Type B pancreatic cell (in vitro differentiated cells): ENCODE measurements around the gene CNTNAP2. TPM values are rescaled to one million over a fixed set of nuclear protein-coding genes. Genes with fewer than 3 reads are reported as not detected.
A peak's percentile ranks its signal among the peaks of the same experiment; 100 is the strongest.

Experiments
- DNase-seq: peaks from one replicate; pipeline ENCODE4 v3.0.0; 2021; ENCODE audit warnings: mixed read lengths; ENCODE audit not compliant: unreplicated experiment; ENCODE audit errors: extremely low spot score
- H3K27ac Mint-ChIP-seq: 2 replicates; pipeline ENCODE4 v1.8.0; 2021; ENCODE audit warnings: mild to moderate bottlenecking, mixed read lengths
- H3K27me3 Mint-ChIP-seq: 2 replicates; pipeline ENCODE4 v1.8.0; 2021; ENCODE audit warnings: mixed read lengths
- H3K36me3 Mint-ChIP-seq: 2 replicates; pipeline ENCODE4 v1.8.0; 2021; ENCODE audit warnings: mixed read lengths
- H3K4me1 Mint-ChIP-seq: one replicate; pipeline ENCODE4 v1.8.0; 2021; ENCODE audit warnings: mixed read lengths; ENCODE audit not compliant: unreplicated experiment
- H3K4me3 Mint-ChIP-seq: 2 replicates; pipeline ENCODE4 v1.8.0; 2021; ENCODE audit warnings: mild to moderate bottlenecking, mixed read lengths
- H3K9me3 Mint-ChIP-seq: 2 replicates; pipeline ENCODE4 v1.8.0; 2021; ENCODE audit warnings: mixed read lengths
- total RNA-seq: library from RNA; stranded (reverse); gene quantifications from 2 replicates; pipeline ENCODE4 v1.2.1, GENCODE V29; 2021; ENCODE audit warnings: low replicate concordance
- TF ChIP-seq, protein P1 (sequence below): fragments of 200-600 bp; sonication (generic); conservative IDR thresholded peaks from 2 replicates; pipeline ENCODE4 v1.5.0; 2021; ENCODE audit warnings: antibody characterized with exemption, mild to moderate bottlenecking

The CNTNAP2 gene
- total RNA-seq, 1 donor from 2014 or later: 26.8 TPM

DNA sequence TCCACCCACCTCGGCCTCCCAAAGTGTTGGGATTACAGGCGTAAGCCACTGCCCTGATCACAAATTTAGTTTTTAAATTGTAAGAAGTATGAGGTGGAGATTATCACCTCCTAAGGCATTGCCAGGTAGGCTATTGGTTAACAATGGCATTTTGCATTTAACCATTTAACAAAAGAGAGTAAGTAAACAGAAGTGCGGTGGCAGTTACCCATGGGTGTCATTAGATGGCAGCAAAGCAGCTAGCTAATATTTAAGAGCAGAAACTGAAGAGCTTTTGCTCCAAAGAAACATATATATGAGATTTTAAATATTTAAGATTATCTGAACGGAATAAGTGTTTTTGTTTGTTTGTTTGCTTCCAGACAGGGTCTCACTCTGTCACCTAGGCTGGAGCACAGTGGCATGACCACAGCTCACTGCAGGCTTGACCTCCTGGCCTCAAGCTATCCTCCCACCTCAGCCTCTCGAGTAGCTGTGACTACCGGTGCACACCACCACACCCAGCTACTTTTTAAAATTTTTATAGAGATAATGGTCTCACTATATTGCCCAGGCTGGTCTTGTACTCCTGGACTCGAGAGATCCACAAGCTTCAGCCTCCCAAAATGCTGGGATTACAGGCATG, 2148.4 kb downstream of the CNTNAP2 start:
- no peaks in the 10 kb centered on the region for H3K36me3 Mint-ChIP-seq

DNA sequence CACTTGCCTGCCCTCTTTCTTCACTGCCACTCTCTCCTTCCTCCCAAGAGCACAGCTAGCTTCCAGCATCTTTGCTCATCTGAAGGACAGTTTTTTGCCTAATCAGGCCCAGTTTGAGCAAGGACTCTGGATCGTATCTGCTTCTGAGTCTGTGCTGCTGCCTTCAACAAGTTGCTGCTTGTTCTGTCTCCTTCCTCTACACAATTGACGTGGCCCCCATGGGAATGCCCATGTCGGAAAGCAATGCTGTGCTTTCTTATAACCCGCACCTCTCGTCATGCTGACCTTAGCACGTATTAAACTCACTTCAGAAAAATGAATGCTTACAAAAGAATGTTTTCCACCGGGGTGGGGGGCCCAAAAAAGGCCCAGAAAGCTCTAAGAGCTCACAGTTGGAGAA, 2149.3 kb downstream of the CNTNAP2 start:
- no peak overlapping the region for H3K4me3 Mint-ChIP-seq
- peaks cover 14% of the 10 kb centered on the region for H3K4me1 Mint-ChIP-seq
- no peak for DNase-seq
- H3K27ac Mint-ChIP-seq: no peak overlapping the region
- TF ChIP-seq, protein P1, sequence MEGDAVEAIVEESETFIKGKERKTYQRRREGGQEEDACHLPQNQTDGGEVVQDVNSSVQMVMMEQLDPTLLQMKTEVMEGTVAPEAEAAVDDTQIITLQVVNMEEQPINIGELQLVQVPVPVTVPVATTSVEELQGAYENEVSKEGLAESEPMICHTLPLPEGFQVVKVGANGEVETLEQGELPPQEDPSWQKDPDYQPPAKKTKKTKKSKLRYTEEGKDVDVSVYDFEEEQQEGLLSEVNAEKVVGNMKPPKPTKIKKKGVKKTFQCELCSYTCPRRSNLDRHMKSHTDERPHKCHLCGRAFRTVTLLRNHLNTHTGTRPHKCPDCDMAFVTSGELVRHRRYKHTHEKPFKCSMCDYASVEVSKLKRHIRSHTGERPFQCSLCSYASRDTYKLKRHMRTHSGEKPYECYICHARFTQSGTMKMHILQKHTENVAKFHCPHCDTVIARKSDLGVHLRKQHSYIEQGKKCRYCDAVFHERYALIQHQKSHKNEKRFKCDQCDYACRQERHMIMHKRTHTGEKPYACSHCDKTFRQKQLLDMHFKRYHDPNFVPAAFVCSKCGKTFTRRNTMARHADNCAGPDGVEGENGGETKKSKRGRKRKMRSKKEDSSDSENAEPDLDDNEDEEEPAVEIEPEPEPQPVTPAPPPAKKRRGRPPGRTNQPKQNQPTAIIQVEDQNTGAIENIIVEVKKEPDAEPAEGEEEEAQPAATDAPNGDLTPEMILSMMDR: no peak
- no peaks in the 10 kb centered on the region for H3K36me3 Mint-ChIP-seq
- H3K9me3 Mint-ChIP-seq: no peaks in the 10 kb centered on the region
- H3K27me3 Mint-ChIP-seq: peaks cover 14% of the 10 kb centered on the region

More for the DNA sequence above, 2148.4 kb downstream of the CNTNAP2 start:
- TF ChIP-seq, protein P1: peak; percentile 81
- Mint-ChIP-seq H3K27ac (no peak overlapping the region), H3K4me1 (peaks cover 14% of the 10 kb centered on the region), H3K9me3 (no peaks in the 10 kb centered on the region), H3K27me3 (peaks cover 14% of the 10 kb centered on the region), H3K4me3 (no peak overlapping the region)
- DNase-seq: no peak

DNA sequence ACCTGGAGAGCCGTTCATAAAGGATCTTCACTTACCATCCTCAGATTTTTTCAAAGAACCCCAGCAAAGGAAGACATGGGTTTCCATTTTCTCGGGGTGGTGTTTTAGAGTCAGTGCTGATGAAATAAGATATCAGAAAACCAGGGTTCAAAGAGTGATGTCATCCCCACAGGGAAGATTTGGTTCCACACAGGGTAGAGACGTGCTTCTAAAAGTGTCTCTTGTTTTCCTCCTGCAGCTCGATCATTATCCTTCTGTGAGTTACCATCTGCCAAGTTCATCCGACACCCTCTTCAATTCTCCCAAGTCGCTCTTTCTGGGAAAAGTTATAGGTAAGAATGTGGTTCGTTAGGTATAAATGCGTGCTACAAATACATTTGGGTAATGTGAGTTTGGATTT, 2150.2 kb downstream of the CNTNAP2 start:
- no peak for DNase-seq
- H3K4me3 Mint-ChIP-seq: no peak overlapping the region
- H3K27me3 Mint-ChIP-seq: peaks cover 13% of the 10 kb centered on the region
- H3K4me1 Mint-ChIP-seq: peaks cover 13% of the 10 kb centered on the region
- TF ChIP-seq, protein P1: no peak
- H3K27ac Mint-ChIP-seq: no peak overlapping the region
- H3K9me3 Mint-ChIP-seq: no peaks in the 10 kb centered on the region
- no peaks in the 10 kb centered on the region for H3K36me3 Mint-ChIP-seq

DNA sequence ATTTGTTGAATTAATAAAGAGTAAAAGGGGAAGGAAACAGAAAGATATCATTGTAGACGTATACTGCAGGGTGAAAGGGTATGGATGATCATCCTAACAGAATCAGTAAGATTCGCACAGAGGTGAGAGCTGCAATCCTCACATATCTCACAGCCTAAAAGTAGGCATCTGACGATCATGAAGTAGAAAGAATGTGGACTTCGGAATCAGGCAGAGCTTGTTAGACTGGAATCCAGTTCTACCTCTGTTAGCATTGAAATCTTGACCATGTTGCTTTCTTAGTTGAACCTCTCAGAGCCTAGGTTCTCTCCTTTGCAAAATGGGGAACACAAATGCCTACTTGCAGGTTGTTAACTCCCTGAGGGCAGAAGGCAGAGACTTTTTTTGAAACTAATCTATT, 2154.0 kb downstream of the CNTNAP2 start:
- Mint-ChIP-seq H3K4me1 (no peaks in the 10 kb centered on the region), H3K9me3 (no peaks in the 10 kb centered on the region), H3K36me3 (no peaks in the 10 kb centered on the region), H3K27me3 (peaks cover 6% of the 10 kb centered on the region), H3K4me3 (peak overlapping the region; percentile 32), H3K27ac (peak overlapping the region; percentile 57)
- TF ChIP-seq, protein P1: no peak
- DNase-seq: no peak

DNA sequence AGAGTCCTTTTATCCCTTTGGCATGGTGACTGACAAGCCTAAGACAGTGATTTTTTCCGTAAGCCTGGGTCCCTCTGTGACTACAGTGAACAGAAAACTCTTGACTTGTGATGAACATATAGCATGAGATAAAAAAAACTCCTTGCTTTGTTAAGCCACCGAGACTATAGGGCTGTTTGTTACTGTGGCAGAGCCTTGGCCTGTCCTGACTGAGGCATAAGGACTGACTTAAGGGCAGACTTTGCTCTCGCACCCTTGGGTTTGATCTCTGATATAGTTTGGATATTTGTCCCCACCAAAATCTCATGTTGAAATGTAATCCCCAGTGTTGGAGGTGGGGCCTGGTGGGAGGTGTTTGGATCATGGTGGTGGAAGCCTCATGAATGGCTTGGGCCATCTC, 2157.5 kb downstream of the CNTNAP2 start:
- TF ChIP-seq, protein P1: no peak
- H3K4me3 Mint-ChIP-seq: no peak overlapping the region
- H3K9me3 Mint-ChIP-seq: no peaks in the 10 kb centered on the region
- H3K4me1 Mint-ChIP-seq: peaks cover 14% of the 10 kb centered on the region
- H3K36me3 Mint-ChIP-seq: no peaks in the 10 kb centered on the region
- H3K27ac Mint-ChIP-seq: no peak overlapping the region
- peaks cover 11% of the 10 kb centered on the region for H3K27me3 Mint-ChIP-seq
- DNase-seq: no peak
